Ishikawa (cell line): Measurements from ENCODE around the gene PEX26.

Source experiments
- CEBPB ChIP-seq: IDR thresholded peaks from 2 replicates; pipeline ENCODE4 v1.6.1; 2012
- CREB1 ChIP-seq: IDR thresholded peaks from 2 replicates; pipeline ENCODE4 v1.6.1; 2012; ENCODE audit warnings: low read depth
- EGR1 ChIP-seq: IDR thresholded peaks from 2 replicates; pipeline ENCODE4 v1.6.1; 2012
- FOXM1 ChIP-seq: IDR thresholded peaks from 2 replicates; pipeline ENCODE4 v1.6.1; 2012; ENCODE audit warnings: low read depth, borderline replicate concordance
- NFIC ChIP-seq: IDR thresholded peaks from 2 replicates; pipeline ENCODE4 v1.6.1; 2012
- RAD21 ChIP-seq: IDR thresholded peaks from 2 replicates; pipeline ENCODE4 v1.6.1; 2012; ENCODE audit warnings: low read depth
- REST ChIP-seq: IDR thresholded peaks from 2 replicates; pipeline ENCODE4 v1.6.1; 2012; ENCODE audit warnings: low read depth, mild to moderate bottlenecking
- TAF1 ChIP-seq: IDR thresholded peaks from 2 replicates; pipeline ENCODE4 v1.6.1; 2012; ENCODE audit warnings: low read depth, mild to moderate bottlenecking
- TCF12 ChIP-seq: IDR thresholded peaks from 2 replicates; pipeline ENCODE4 v1.6.1; 2012; ENCODE audit warnings: low read depth

GRCh38 chr22:18081416-18081815, 3.6 kb downstream of the PEX26 start:
- TF ChIP-seq CREB1 (no peak), CEBPB (no peak), RAD21 (no peak), NFIC (no peak), TAF1 (no peak), EGR1 (no peak), FOXM1 (no peak), REST (no peak), TCF12 (no peak)
